ENCODE results near the gene DMRT1.

DMRT1 gene

DNA sequence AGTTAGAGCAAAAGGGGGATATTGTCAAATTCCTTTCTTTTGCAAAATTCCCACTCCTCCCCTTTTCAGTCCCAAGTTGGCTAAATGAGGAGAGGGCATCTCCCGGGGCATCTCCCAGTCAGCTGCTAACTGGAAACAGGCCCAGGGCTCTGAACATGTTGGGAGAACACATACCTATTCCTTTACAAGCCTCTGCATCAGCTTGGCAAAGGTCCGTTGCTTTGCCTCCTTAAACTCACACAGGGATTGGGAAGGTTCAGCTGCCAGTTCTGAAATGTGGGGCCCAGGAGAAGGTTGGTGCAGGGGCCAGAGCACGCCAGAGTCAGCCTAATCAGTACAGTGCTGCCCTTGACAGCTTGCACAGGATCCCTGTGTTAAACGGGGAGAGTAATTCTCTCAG is 124.0 kb downstream of the DMRT1 start:
- Histone ChIP-seq H2AFZ (ENCODE audit: insufficient read depth, low read length, poor library complexity) (no peak overlapping the region), H3K27ac (ENCODE audit: low read depth, low read length) (no peak overlapping the region), H3K4me3 (ENCODE audit: low read depth, low read length) (no peak overlapping the region), H3K4me2 (ENCODE audit: low read length) (no peak overlapping the region), H2BK5ac (ENCODE audit: low read depth, low read length, poor library complexity) (no peak overlapping the region), H2AK5ac (ENCODE audit: low read length) (no peak overlapping the region), H4K91ac (ENCODE audit: low read depth, low read length) (no peak overlapping the region), H3K4ac (ENCODE audit: low read depth, low read length) (no peak overlapping the region), H2BK120ac (ENCODE audit: insufficient read depth, low read length, poor library complexity) (no peak overlapping the region), H3K4me1 (ENCODE audit: control insufficient read depth in 1 of 2, insufficient read depth in 2 of 2, low read length in 2 of 2) (peaks cover 1 to 2% of the 10 kb centered on the region in 2 experiments), H3K9me3 (ENCODE audit: insufficient read depth, low read depth, low read length) (peaks cover 2% of the 10 kb centered on the region), H3K9ac (ENCODE audit: low read length) (no peak overlapping the region), H4K12ac (ENCODE audit: low read depth, low read length) (no peak overlapping the region), H4K8ac (ENCODE audit: low read depth, low read length) (no peak overlapping the region), H3K27me3 (ENCODE audit: insufficient read depth, low read length) (peaks cover 25% of the 10 kb centered on the region), H3K18ac (ENCODE audit: low read length) (no peak overlapping the region), H3K79me1 (ENCODE audit: low read length) (no peaks in the 10 kb centered on the region), H3K23ac (ENCODE audit: low read length) (no peak overlapping the region), H3K14ac (ENCODE audit: low read length) (no peak overlapping the region), H3K36me3 (ENCODE audit: control insufficient read depth in 1 of 2, insufficient read depth in 2 of 2, low read length in 2 of 2) (no peaks in the 10 kb centered on the region), H3K79me2 (ENCODE audit: control insufficient read depth, insufficient read depth, low read length, poor library complexity) (no peaks in the 10 kb centered on the region), H2BK12ac (ENCODE audit: low read length) (no peak overlapping the region)
- DNase-seq = no peak
- WGBS (ENCODE audit: extremely low coverage, insufficient coverage, insufficient read length) = no CpG with 5 or more reads among the region's 4 CpGs

- Histone ChIP-seq H2AK5ac (ENCODE audit: low read length) (no peak overlapping the region), H3K4me3 (ENCODE audit: low read depth, low read length) (no peak overlapping the region), H4K12ac (ENCODE audit: low read depth, low read length) (no peak overlapping the region), H3K18ac (ENCODE audit: low read length) (no peak overlapping the region), H3K27me3 (ENCODE audit: insufficient read depth, low read length) (peaks cover 39% of the 10 kb centered on the region), H3K4me1 (ENCODE audit: control insufficient read depth in 1 of 2, insufficient read depth in 2 of 2, low read length in 2 of 2) (peaks cover 7 to 11% of the 10 kb centered on the region in 2 experiments), H3K79me2 (ENCODE audit: control insufficient read depth, insufficient read depth, low read length, poor library complexity) (no peaks in the 10 kb centered on the region), H2AFZ (ENCODE audit: insufficient read depth, low read length, poor library complexity) (no peak overlapping the region), H4K8ac (ENCODE audit: low read depth, low read length) (no peak overlapping the region), H3K4me2 (ENCODE audit: low read length) (no peak overlapping the region), H3K9ac (ENCODE audit: low read length) (no peak overlapping the region), H3K27ac (ENCODE audit: low read depth, low read length) (no peak overlapping the region), H4K91ac (ENCODE audit: low read depth, low read length) (no peak overlapping the region), H3K4ac (ENCODE audit: low read depth, low read length) (no peak overlapping the region), H2BK12ac (ENCODE audit: low read length) (no peak overlapping the region), H3K23ac (ENCODE audit: low read length) (no peak overlapping the region), H3K79me1 (ENCODE audit: low read length) (no peaks in the 10 kb centered on the region), H2BK120ac (ENCODE audit: insufficient read depth, low read length, poor library complexity) (no peak overlapping the region), H3K36me3 (ENCODE audit: control insufficient read depth in 1 of 2, insufficient read depth in 2 of 2, low read length in 2 of 2) (no peaks in the 10 kb centered on the region), H3K9me3 (ENCODE audit: insufficient read depth, low read depth, low read length) (peaks cover 2% of the 10 kb centered on the region), H2BK5ac (ENCODE audit: low read depth, low read length, poor library complexity) (no peak overlapping the region), H3K14ac (ENCODE audit: low read length) (no peak overlapping the region)
- DNase-seq = no peak
- WGBS (ENCODE audit: extremely low coverage, insufficient coverage, insufficient read length) = no CpG with 5 or more reads among the region's 3 CpGs
These were observed 125.4 kb downstream of the DMRT1 start for GRCh38 chr9:966870-967269.

DNA sequence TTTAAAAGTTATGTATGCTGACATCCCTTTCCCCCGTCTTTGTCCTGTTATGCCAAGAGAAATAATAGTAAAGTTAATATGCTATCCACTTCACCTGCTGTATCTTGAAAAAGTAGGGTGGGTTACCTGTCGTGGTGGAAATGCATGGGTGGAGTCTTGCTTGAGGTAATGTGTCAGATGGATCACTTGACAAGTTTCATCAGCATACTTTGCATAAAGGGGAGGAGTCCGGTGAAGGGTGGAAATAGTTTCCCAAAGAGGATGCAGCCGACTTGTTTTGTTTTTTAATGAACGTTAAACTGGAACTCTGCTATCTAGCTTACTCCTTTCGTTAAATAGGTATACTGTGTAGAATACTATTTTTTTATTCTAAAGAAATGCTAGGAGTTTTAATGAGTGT is 125.9 kb downstream of the DMRT1 start:
- Histone ChIP-seq H2AFZ (ENCODE audit: insufficient read depth, low read length, poor library complexity) (no peak overlapping the region), H3K4ac (ENCODE audit: low read depth, low read length) (no peak overlapping the region), H3K4me1 (ENCODE audit: control insufficient read depth in 1 of 2, insufficient read depth in 2 of 2, low read length in 2 of 2) (peaks cover 12 to 15% of the 10 kb centered on the region in 2 experiments), H2BK120ac (ENCODE audit: insufficient read depth, low read length, poor library complexity) (no peak overlapping the region), H3K79me1 (ENCODE audit: low read length) (no peaks in the 10 kb centered on the region), H3K4me2 (ENCODE audit: low read length) (no peak overlapping the region), H3K27me3 (ENCODE audit: insufficient read depth, low read length) (peaks cover 41% of the 10 kb centered on the region), H3K18ac (ENCODE audit: low read length) (no peak overlapping the region), H3K27ac (ENCODE audit: low read depth, low read length) (no peak overlapping the region), H4K12ac (ENCODE audit: low read depth, low read length) (no peak overlapping the region), H3K9me3 (ENCODE audit: insufficient read depth, low read depth, low read length) (peaks cover 2% of the 10 kb centered on the region), H3K79me2 (ENCODE audit: control insufficient read depth, insufficient read depth, low read length, poor library complexity) (no peaks in the 10 kb centered on the region), H3K14ac (ENCODE audit: low read length) (no peak overlapping the region), H2BK12ac (ENCODE audit: low read length) (no peak overlapping the region), H2BK5ac (ENCODE audit: low read depth, low read length, poor library complexity) (no peak overlapping the region), H3K9ac (ENCODE audit: low read length) (no peak overlapping the region), H2AK5ac (ENCODE audit: low read length) (no peak overlapping the region), H3K36me3 (ENCODE audit: control insufficient read depth in 1 of 2, insufficient read depth in 2 of 2, low read length in 2 of 2) (no peaks in the 10 kb centered on the region), H3K4me3 (ENCODE audit: low read depth, low read length) (no peak overlapping the region), H4K91ac (ENCODE audit: low read depth, low read length) (no peak overlapping the region), H3K23ac (ENCODE audit: low read length) (no peak overlapping the region), H4K8ac (ENCODE audit: low read depth, low read length) (no peak overlapping the region)
- no CpG with 5 or more reads among the region's 6 CpGs for whole genome bisulfite sequencing (ENCODE audit: extremely low coverage, insufficient coverage, insufficient read length)
- no peak for DNase-seq

DNA sequence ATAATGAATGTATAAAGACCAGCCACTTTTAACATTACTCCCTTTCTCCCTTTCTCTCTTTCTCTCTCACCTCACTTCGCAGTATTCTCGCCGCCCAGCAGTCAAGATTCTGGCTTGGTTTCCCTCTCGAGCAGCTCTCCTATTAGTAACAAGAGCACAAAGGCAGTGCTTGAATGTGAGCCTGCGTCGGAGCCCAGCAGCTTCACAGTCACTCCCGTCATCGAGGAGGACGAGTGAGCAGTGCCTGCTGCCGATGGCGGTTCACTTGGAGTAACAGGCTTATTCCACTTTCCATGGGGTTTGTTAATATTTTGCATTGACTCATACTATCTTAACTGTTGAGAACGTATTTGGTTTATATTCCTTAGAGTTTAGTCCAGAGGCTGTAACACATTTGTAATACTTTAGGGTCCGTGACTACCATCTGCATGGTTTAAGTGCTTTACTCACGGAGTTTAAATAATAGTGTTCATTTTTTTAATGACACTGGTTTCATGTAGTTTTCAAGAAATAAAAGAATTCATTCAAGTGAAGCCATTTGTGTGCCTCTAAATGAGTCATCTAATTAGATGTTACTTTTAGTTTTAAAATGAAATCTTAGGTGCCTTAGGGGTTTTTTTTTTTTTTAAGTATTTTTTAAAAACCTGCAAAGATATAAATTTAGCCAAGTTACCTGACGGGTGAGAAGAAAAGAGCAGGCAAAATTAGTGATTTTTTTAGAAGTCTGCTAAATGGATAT is 126.6 kb downstream of the DMRT1 start:
- Histone ChIP-seq H2AK5ac (ENCODE audit: low read length) (no peak overlapping the region), H3K9me3 (ENCODE audit: insufficient read depth, low read depth, low read length) (peaks cover 2% of the 10 kb centered on the region), H2BK5ac (ENCODE audit: low read depth, low read length, poor library complexity) (no peak overlapping the region), H3K4me1 (ENCODE audit: control insufficient read depth in 1 of 2, insufficient read depth in 2 of 2, low read length in 2 of 2) (peaks cover 14 to 19% of the 10 kb centered on the region in 2 experiments), H2AFZ (ENCODE audit: insufficient read depth, low read length, poor library complexity) (no peak overlapping the region), H3K4me2 (ENCODE audit: low read length) (peak overlapping the region; percentile 4), H4K12ac (ENCODE audit: low read depth, low read length) (no peak overlapping the region), H3K9ac (ENCODE audit: low read length) (no peak overlapping the region), H3K79me2 (ENCODE audit: control insufficient read depth, insufficient read depth, low read length, poor library complexity) (no peaks in the 10 kb centered on the region), H3K4me3 (ENCODE audit: low read depth, low read length) (no peak overlapping the region), H3K79me1 (ENCODE audit: low read length) (no peaks in the 10 kb centered on the region), H3K36me3 (ENCODE audit: control insufficient read depth in 1 of 2, insufficient read depth in 2 of 2, low read length in 2 of 2) (no peaks in the 10 kb centered on the region), H4K91ac (ENCODE audit: low read depth, low read length) (no peak overlapping the region), H3K23ac (ENCODE audit: low read length) (no peak overlapping the region), H2BK120ac (ENCODE audit: insufficient read depth, low read length, poor library complexity) (no peak overlapping the region), H3K27ac (ENCODE audit: low read depth, low read length) (no peak overlapping the region), H3K18ac (ENCODE audit: low read length) (no peak overlapping the region), H3K4ac (ENCODE audit: low read depth, low read length) (no peak overlapping the region), H3K27me3 (ENCODE audit: insufficient read depth, low read length) (peaks cover 48% of the 10 kb centered on the region), H4K8ac (ENCODE audit: low read depth, low read length) (no peak overlapping the region), H2BK12ac (ENCODE audit: low read length) (no peak overlapping the region), H3K14ac (ENCODE audit: low read length) (no peak overlapping the region)
- WGBS (ENCODE audit: extremely low coverage, insufficient coverage, insufficient read length) = no CpG with 5 or more reads among the region's 15 CpGs
- no peak for DNase-seq

Measured in trophoblast cell (in vitro differentiated cells and primary cell).